CD14-positive monocyte (primary cell): Measurements from ENCODE around the gene IL34. TPM values are rescaled to one million over a fixed set of nuclear protein-coding genes. Genes with fewer than 3 reads are reported as not detected.
"Not testable (repeated sequence)": the region's sequence is repeated elsewhere in the genome, so short reads cannot be mapped to it uniquely, and the experiment has no call there.

ENCODE experiments used
- DNase-seq, 3 donors: peaks; one replicate each; pipeline ENCODE4 v3.0.0-alpha.2; 2011 to 2022
- H2AFZ ChIP-seq: 2 replicates; pipeline ENCODE4 v1.6.0; 2012; ENCODE audit warnings: mild to moderate bottlenecking, low read depth, low read length, inconsistent platforms; ENCODE audit not compliant: insufficient read depth, poor library complexity, severe bottlenecking
- H3K27ac ChIP-seq, 2 donors: 1 replicate in 1 of 2; 2 replicates in 1 of 2; pipeline ENCODE4 v1.5.1; 2012 to 2013; ENCODE audit warnings: low read length in 2 of 2, control low read depth in 1 of 2, inconsistent platforms in 1 of 2, low read depth in 1 of 2, mild to moderate bottlenecking in 1 of 2
- H3K27me3 ChIP-seq, 2 donors: one replicate each; pipeline versions ENCODE4 v1.6.0 to v1.6.1; 2011 to 2013; ENCODE audit warnings: low read length in 2 of 2; ENCODE audit not compliant: control insufficient read depth in 2 of 2, insufficient read depth in 2 of 2
- H3K36me3 ChIP-seq, 2 donors: replicated peaks in 1 of 2; 1 replicate in 1 of 2; 2 replicates in 1 of 2; pipeline versions ENCODE4 v1.5.1 to v1.6.1; 2012 to 2013; ENCODE audit warnings: low read length in 2 of 2, control low read depth in 1 of 2, inconsistent platforms in 1 of 2, mild to moderate bottlenecking in 1 of 2; ENCODE audit not compliant: insufficient read depth in 2 of 2, control insufficient read depth in 1 of 2
- H3K4me1 ChIP-seq, 2 donors: 1 replicate in 1 of 2; 2 replicates in 1 of 2; pipeline versions ENCODE4 v1.5.1 to v1.6.1; 2012 to 2013; ENCODE audit warnings: low read length in 2 of 2, control low read depth in 1 of 2, inconsistent platforms in 1 of 2, mild to moderate bottlenecking in 1 of 2, moderate library complexity in 1 of 2; ENCODE audit not compliant: insufficient read depth in 2 of 2, control insufficient read depth in 1 of 2
- H3K4me2 ChIP-seq: replicated peaks from 2 replicates; pipeline ENCODE3; 2012; ENCODE audit warnings: low read length, moderate library complexity, mild to moderate bottlenecking; ENCODE audit not compliant: poor library complexity, severe bottlenecking; ENCODE audit errors: extremely low read depth
- H3K4me3 ChIP-seq, 3 experiments: fragments of 200-600 bp in 1 of 3; sonication (generic) in 1 of 3; replicated peaks in 1 of 3; 1 replicate in 2 of 3; 2 replicates in 1 of 3; pipeline ENCODE4 v1.5.1; 2011 to 2013; ENCODE audit warnings: low read length in 3 of 3, mild to moderate bottlenecking in 3 of 3, control low read depth in 2 of 3, low read depth in 2 of 3, inconsistent platforms in 1 of 3, moderate library complexity in 1 of 3
- H3K79me2 ChIP-seq: 2 replicates; pipeline ENCODE4 v1.6.0; 2012; ENCODE audit warnings: mild to moderate bottlenecking, control low read depth, inconsistent platforms, low read length, moderate library complexity; ENCODE audit not compliant: insufficient read depth
- H3K9ac ChIP-seq: 2 replicates; pipeline ENCODE4 v1.6.0; 2017; ENCODE audit warnings: low read length, mild to moderate bottlenecking; ENCODE audit not compliant: insufficient read depth, poor library complexity, severe bottlenecking
- H3K9me3 ChIP-seq, 2 donors: replicated peaks in 1 of 2; 1 replicate in 1 of 2; 2 replicates in 1 of 2; pipeline versions ENCODE4 v1.5.1 to v1.6.1; 2012 to 2013; ENCODE audit warnings: low read length in 2 of 2, control low read depth in 1 of 2; ENCODE audit not compliant: control insufficient read depth in 1 of 2, insufficient read depth in 1 of 2
- H4K20me1 ChIP-seq: 2 replicates; pipeline ENCODE4 v1.6.0; 2012; ENCODE audit warnings: mild to moderate bottlenecking, low read length, control low read depth, moderate library complexity; ENCODE audit not compliant: insufficient read depth
- H3K27ac Mint-ChIP-seq, 7 donors: one replicate each; pipeline ENCODE4 v1.8.0; 2020; ENCODE audit warnings: mild to moderate bottlenecking in 7 of 7, mixed read lengths in 7 of 7, moderate library complexity in 6 of 7, inconsistent platforms in 2 of 7
- H3K27me3 Mint-ChIP-seq, 3 donors: one replicate each; pipeline ENCODE4 v1.8.0; 2021 to 2022; ENCODE audit warnings: low read depth in 3 of 3, mild to moderate bottlenecking in 3 of 3, mixed read lengths in 3 of 3, moderate library complexity in 3 of 3, inconsistent platforms in 1 of 3
- H3K36me3 Mint-ChIP-seq, 2 donors: one replicate each; pipeline ENCODE4 v1.8.0; 2020; ENCODE audit warnings: mixed read lengths in 2 of 2, inconsistent platforms in 1 of 2, mild to moderate bottlenecking in 1 of 2
- H3K4me1 Mint-ChIP-seq: one replicate; pipeline ENCODE4 v1.8.0; 2020; ENCODE audit warnings: mild to moderate bottlenecking, mixed read lengths
- H3K4me3 Mint-ChIP-seq, 2 donors: one replicate each; pipeline ENCODE4 v1.8.0; 2020; ENCODE audit warnings: mild to moderate bottlenecking in 2 of 2, mixed read lengths in 2 of 2, moderate library complexity in 1 of 2
- H3K9me3 Mint-ChIP-seq, 7 donors: one replicate each; pipeline ENCODE4 v1.8.0; 2020 to 2022; ENCODE audit warnings: mixed read lengths in 7 of 7, mild to moderate bottlenecking in 6 of 7, moderate library complexity in 6 of 7, inconsistent platforms in 2 of 7
- whole genome bisulfite sequencing: methylation state at CpG from one replicate; pipeline ENCODE4 v1.1.5; 2013; ENCODE audit warnings: missing lambda C conversion rate; ENCODE audit not compliant: insufficient coverage; 5-methylcytosine and 5-hydroxymethylcytosine counted together
- intact Hi-C, 2 donors: fragments of 100-400 bp; cut with micrococcal nuclease; formaldehyde crosslinking; loops; one replicate each; pipeline versions ENCODE4 v1.15.0 to v1.15.1; 2023
- polyA plus RNA-seq, 3 donors: library from polyadenylated mRNA; depleted of rRNA in 1 of 3; unstranded in 2 of 3; stranded (reverse) in 1 of 3; fragments of 300-500 nt in 2 of 3; fragments of >200 nt in 1 of 3; fragmentation: Illumina TruSeq in 2 of 3; gene quantifications; 1 replicate in 2 of 3; 2 replicates in 1 of 3; pipeline ENCODE4 v1.2.3, GENCODE V29; 2012 to 2021
- TF ChIP-seq, protein P1 (sequence below): fragments of 200-600 bp; IDR thresholded peaks from one replicate; pipeline ENCODE4 v1.8.0; 2022; ENCODE audit warnings: antibody characterized with exemption, mild to moderate bottlenecking

The IL34 gene
- polyA plus RNA-seq, 3 donors: not detected

DNA sequence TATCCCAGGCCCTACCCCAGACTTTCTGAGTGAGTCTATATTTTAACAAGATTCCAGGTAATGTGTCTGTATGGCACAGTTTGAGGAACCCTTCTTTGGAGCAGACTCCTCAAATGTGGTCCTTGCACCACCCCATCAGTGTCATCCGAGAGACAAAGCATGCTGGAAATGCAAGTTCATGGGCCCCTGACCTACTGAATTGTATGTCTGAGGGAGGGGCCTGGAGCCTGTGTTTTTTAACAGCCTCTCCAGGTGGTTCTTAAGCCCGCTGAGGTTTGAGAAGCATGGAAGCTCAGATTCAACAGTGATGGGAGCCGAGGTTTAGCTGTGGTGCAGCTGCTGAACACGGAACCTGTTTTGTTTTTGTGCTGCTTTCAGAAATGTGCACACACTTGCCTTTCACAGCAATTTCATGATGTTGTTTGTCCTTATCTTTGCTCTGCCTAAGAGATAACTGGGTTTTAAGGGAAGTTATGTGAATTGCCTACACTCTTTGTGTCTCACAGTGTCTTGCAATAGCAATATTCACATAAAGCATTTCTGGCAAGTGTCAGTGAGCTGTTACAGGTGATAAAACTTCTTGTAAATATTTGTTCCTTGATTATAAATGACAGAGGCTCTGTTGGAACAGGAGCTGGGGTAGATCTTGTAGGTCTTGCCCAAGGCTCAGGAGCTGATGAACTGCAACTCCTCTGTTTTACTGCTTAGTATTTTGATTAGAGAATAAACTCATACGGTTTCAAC is 32.0 kb upstream of the IL34 start:
- Histone ChIP-seq H3K27me3 (no peaks in the 10 kb centered on the region), H3K4me1 (no peaks in the 10 kb centered on the region), H2AFZ (no peak overlapping the region), H3K27ac (no peak overlapping the region), H3K9me3 (no peaks in the 10 kb centered on the region), H3K36me3 (no peaks in the 10 kb centered on the region), H3K4me3 (no peak overlapping the region), H3K4me2 (no peak overlapping the region), H3K79me2 (no peaks in the 10 kb centered on the region), H3K9ac (no peak overlapping the region), H4K20me1 (no peaks in the 10 kb centered on the region)
- Mint-ChIP-seq H3K4me1 (peaks cover 8% of the 10 kb centered on the region), H3K9me3 (no peaks in the 10 kb centered on the region), H3K36me3 (no peaks in the 10 kb centered on the region), H3K27me3 (peaks cover 0 to 8% (median 3%) of the 10 kb centered on the region in 3 donors), H3K27ac (no peak overlapping the region), H3K4me3 (no peak overlapping the region)
- TF ChIP-seq, protein P1, sequence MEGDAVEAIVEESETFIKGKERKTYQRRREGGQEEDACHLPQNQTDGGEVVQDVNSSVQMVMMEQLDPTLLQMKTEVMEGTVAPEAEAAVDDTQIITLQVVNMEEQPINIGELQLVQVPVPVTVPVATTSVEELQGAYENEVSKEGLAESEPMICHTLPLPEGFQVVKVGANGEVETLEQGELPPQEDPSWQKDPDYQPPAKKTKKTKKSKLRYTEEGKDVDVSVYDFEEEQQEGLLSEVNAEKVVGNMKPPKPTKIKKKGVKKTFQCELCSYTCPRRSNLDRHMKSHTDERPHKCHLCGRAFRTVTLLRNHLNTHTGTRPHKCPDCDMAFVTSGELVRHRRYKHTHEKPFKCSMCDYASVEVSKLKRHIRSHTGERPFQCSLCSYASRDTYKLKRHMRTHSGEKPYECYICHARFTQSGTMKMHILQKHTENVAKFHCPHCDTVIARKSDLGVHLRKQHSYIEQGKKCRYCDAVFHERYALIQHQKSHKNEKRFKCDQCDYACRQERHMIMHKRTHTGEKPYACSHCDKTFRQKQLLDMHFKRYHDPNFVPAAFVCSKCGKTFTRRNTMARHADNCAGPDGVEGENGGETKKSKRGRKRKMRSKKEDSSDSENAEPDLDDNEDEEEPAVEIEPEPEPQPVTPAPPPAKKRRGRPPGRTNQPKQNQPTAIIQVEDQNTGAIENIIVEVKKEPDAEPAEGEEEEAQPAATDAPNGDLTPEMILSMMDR: no peak
- WGBS: 82% methylated on average over 4 of the region's 5 CpGs
- intact Hi-C loops: no loop called here
- DNase-seq: no peak

DNA sequence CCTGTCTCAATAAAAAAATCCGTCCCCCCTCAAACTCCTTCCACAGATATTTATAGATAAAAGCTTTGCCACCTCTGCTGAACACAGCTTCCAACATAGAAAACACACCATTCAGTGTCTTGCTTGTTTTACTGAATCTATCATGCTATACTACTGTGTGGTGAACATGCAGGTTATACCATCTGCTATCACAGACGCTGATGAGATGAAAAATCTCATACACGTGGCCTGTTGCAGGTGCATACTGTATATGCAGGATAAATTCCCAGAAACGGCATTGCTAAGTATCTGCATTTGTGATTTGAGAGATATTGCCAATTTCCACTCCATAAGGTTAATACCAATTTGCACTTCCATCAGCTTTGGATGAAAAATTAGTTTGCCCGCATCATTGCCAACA is 30.4 kb upstream of the IL34 start:
- intact Hi-C loops: no loop called here
- Mint-ChIP-seq H3K27me3 (peaks cover 2 to 6% (median 5%) of the 10 kb centered on the region in 3 donors), H3K9me3 (no peaks in the 10 kb centered on the region), H3K36me3 (no peaks in the 10 kb centered on the region), H3K4me3 (no peak overlapping the region), H3K4me1 (peaks cover 8% of the 10 kb centered on the region), H3K27ac (no peak overlapping the region)
- Histone ChIP-seq H3K9ac (no peak overlapping the region), H3K4me1 (no peaks in the 10 kb centered on the region), H3K27ac (no peak overlapping the region), H3K27me3 (no peaks in the 10 kb centered on the region), H3K9me3 (no peaks in the 10 kb centered on the region), H4K20me1 (no peaks in the 10 kb centered on the region), H3K79me2 (no peaks in the 10 kb centered on the region), H3K4me3 (no peak overlapping the region), H3K36me3 (no peaks in the 10 kb centered on the region), H3K4me2 (no peak overlapping the region), H2AFZ (no peak overlapping the region)
- TF ChIP-seq, protein P1: no peak
- 100% methylated on average over 1 of the region's 5 CpGs for WGBS
- DNase-seq: no peak

DNA sequence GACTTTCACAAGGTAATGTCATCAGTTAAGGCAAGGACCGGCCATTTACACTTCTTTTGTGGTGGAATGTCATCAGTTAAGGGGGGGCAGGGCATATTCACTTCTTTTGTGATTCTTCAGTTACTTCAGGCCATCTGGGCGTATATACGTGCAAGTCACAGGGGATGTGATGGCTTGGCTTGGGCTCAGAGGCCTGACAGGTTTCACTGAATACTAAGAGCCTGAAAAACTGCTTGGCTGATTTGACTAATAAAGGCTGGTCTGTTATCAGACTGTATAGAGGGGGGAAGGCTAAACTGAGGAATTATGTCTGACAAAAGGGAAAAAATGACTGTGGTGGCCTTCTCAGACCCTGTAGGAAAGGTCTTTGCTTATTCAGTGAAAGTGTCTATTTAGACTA is 24.5 kb upstream of the IL34 start:
- H3K9ac ChIP-seq, H3K9me3 Mint-ChIP-seq, DNase-seq, H4K20me1 ChIP-seq, H3K4me3 Mint-ChIP-seq, H3K4me1 ChIP-seq, H3K36me3 Mint-ChIP-seq, H3K36me3 ChIP-seq, H2AFZ ChIP-seq, H3K4me2 ChIP-seq, H3K4me1 Mint-ChIP-seq, H3K27ac ChIP-seq, H3K9me3 ChIP-seq, H3K4me3 ChIP-seq, H3K27me3 ChIP-seq, H3K27ac Mint-ChIP-seq, H3K79me2 ChIP-seq, intact Hi-C loops: not testable (repeated sequence)
- H3K27me3 Mint-ChIP-seq: peaks cover 10 to 12% (median 11%) of the 10 kb centered on the region in 3 donors
- 85% methylated on average over 3 of the region's 3 CpGs for WGBS
